Uterus (tissue), 4 donors: ENCODE data around the gene PLAC8. TPM values are rescaled to one million over a fixed set of nuclear protein-coding genes. Genes with fewer than 3 reads are reported as not detected.
"Not testable (repeated sequence)": the region's sequence is repeated elsewhere in the genome, so short reads cannot be mapped to it uniquely, and the experiment has no call there.

Experiments used
- DNase-seq, 2 donors: peaks; one replicate each; pipeline ENCODE4 v3.0.0-alpha.2; 2019 to 2020
- H3K27ac ChIP-seq, 2 donors: fragments of 200-600 bp; sonication (generic); 1 replicate in 1 of 2; 2 replicates in 1 of 2; pipeline ENCODE4 v1.5.1; 2016 to 2018
- H3K27me3 ChIP-seq, 2 donors: fragments of 200-600 bp; sonication (generic); one replicate each; pipeline ENCODE4 v1.5.1; 2018 to 2019; ENCODE audit warnings: control low read depth in 1 of 2
- H3K36me3 ChIP-seq, 2 donors: fragments of 200-600 bp; sonication (generic); one replicate each; pipeline ENCODE4 v1.5.1; 2019; ENCODE audit warnings: control low read depth in 1 of 2
- H3K4me1 ChIP-seq, 2 donors: fragments of 200-600 bp; sonication (generic); one replicate each; pipeline ENCODE4 v1.5.1; 2018 to 2019; ENCODE audit warnings: control low read depth in 1 of 2
- H3K4me3 ChIP-seq, 2 donors: fragments of 200-600 bp; sonication (generic); 1 replicate in 1 of 2; 2 replicates in 1 of 2; pipeline ENCODE4 v1.5.1; 2018 to 2019; ENCODE audit warnings: mild to moderate bottlenecking in 1 of 2
- H3K9me3 ChIP-seq, 2 donors: fragments of 200-600 bp; sonication (generic); one replicate each; pipeline ENCODE4 v1.5.1; 2019; ENCODE audit warnings: control low read depth in 1 of 2
- POLR2A ChIP-seq, 2 donors: fragments of 450-650 bp; IDR thresholded peaks; one replicate each; pipeline ENCODE4 v1.6.1; 2016; ENCODE audit warnings: antibody characterized with exemption in 2 of 2, mild to moderate bottlenecking in 1 of 2, moderate library complexity in 1 of 2
- intact Hi-C: fragments of 100-400 bp; cut with DNase I; formaldehyde crosslinking; loops from one replicate; pipeline ENCODE4 v1.15.1; 2023; ENCODE audit warnings: low total_unique reads
- total RNA-seq, 4 donors: library from RNA; depleted of rRNA in 3 of 4; stranded (reverse); fragments of >200 nt in 3 of 4; gene quantifications; one replicate each; pipeline versions ENCODE4 v1.1.0 to v1.2.4, GENCODE V29; 2014 to 2023
- TF ChIP-seq, protein P1 (sequence below), 4 experiments: fragments of 200-600 bp in 2 of 4; fragments of 450-650 bp in 2 of 4; sonication (generic) in 2 of 4; IDR thresholded peaks; one replicate each; pipeline ENCODE4 v1.5.1; 2016 to 2019; ENCODE audit warnings: antibody characterized with exemption in 4 of 4, mild to moderate bottlenecking in 2 of 4, moderate library complexity in 1 of 4
- donor health status: DM: yes; HTN: yes; CAD: no.

The PLAC8 gene
- total RNA-seq, 4 donors from 2014 or later, result 0.51 to 6.3 (median 2.6) TPM; not detected in 1

DNA sequence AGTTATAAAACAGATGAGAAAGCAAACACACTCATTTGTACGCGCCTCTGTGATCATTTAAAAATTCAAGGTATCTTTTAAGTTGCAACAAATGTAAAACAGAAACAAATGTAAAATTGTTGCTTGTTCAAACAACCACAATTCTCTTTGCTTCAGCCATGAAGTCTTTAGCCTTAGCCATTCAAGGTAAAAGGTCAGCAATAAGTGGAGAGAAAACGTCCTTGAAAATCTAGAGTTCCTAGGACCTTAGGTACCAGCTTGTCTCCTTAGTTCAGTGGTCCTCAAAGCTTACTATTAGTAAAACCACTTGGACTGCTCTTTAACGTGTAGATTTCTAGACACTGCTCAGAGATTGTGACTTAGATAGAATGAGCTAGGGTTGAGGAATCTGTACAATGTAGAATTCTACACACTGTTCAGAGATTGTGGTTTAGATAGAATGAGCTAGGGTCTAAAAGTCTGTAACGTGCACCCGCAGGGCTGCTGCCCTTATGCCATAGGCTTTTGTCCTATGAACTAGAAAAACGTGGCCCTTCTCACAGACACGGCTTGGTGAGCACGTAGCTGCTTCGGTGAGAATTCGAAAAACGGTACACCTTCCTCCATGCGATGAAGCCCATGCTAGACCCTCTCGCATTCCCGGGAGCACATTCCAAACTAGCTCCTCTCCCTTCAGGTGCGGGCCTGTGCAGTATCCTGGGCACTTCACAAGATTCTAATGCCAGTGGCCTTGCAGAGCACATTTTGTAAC, 1.7 kb downstream of the PLAC8 start:
- H3K4me3 ChIP-seq, result no peak overlapping the region
- no peaks in the 10 kb centered on the region for H3K9me3 ChIP-seq
- H3K36me3 ChIP-seq, result no peaks in the 10 kb centered on the region
- H3K27me3 ChIP-seq, result no peaks in the 10 kb centered on the region
- no peak for DNase-seq
- no peak overlapping the region for H3K27ac ChIP-seq
- intact Hi-C loops, result no loop called here
- no peak for TF ChIP-seq POLR2A (IDR thresholded peaks at IDR 0.05)
- TF ChIP-seq, protein P1, sequence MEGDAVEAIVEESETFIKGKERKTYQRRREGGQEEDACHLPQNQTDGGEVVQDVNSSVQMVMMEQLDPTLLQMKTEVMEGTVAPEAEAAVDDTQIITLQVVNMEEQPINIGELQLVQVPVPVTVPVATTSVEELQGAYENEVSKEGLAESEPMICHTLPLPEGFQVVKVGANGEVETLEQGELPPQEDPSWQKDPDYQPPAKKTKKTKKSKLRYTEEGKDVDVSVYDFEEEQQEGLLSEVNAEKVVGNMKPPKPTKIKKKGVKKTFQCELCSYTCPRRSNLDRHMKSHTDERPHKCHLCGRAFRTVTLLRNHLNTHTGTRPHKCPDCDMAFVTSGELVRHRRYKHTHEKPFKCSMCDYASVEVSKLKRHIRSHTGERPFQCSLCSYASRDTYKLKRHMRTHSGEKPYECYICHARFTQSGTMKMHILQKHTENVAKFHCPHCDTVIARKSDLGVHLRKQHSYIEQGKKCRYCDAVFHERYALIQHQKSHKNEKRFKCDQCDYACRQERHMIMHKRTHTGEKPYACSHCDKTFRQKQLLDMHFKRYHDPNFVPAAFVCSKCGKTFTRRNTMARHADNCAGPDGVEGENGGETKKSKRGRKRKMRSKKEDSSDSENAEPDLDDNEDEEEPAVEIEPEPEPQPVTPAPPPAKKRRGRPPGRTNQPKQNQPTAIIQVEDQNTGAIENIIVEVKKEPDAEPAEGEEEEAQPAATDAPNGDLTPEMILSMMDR (IDR thresholded peaks at IDR 0.05), result no peak
- H3K4me1 ChIP-seq, result no peaks in the 10 kb centered on the region

DNA sequence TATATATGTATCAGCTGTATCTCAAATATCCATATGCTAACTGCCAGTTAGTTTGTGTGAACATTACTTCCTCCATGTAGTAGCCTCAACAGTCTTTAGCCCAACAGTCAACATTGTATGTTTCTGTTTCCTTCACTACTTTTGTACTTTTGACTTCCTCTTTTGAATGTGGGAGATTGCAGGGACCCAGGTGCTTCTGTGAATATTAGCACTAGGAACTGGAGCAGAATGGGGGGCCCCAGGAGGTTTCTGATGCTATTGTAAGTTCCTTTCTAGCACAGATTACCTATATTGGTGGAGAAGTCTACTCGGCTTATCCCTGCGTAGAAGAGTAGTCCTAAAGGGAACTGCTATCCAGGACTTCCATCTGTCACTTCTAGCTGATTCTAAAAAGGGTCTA, 2.3 kb downstream of the PLAC8 start:
- Histone ChIP-seq H3K4me1 (no peaks in the 10 kb centered on the region), H3K27me3 (no peaks in the 10 kb centered on the region), H3K9me3 (no peaks in the 10 kb centered on the region), H3K27ac (no peak overlapping the region), H3K4me3 (no peak overlapping the region), H3K36me3 (no peaks in the 10 kb centered on the region)
- TF ChIP-seq, protein P1 (IDR thresholded peaks at IDR 0.05), result no peak
- TF ChIP-seq POLR2A (IDR thresholded peaks at IDR 0.05), result no peak
- intact Hi-C loops, result no loop called here
- no peak for DNase-seq

DNA sequence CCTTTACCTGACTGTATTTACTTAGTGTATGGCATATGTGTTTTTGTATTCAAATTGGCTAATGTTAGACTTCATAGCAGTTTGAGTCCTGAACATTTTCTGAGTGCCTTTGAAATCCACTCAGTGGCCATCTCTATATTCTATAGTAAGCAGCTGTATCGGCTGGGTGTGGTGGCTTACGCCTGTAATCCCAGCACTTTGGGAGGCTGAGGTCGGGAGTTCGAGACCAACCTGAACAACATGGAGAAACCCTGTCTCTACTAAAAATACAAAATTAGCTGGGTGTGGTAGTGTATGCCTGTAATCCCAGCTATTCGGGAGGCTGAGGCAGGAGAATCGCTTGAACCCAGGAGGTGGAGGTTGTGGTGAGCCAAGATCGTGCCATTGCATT, 2.8 kb downstream of the PLAC8 start:
- intact Hi-C loops, H3K4me1 ChIP-seq, H3K27ac ChIP-seq: not testable (repeated sequence)

DNA sequence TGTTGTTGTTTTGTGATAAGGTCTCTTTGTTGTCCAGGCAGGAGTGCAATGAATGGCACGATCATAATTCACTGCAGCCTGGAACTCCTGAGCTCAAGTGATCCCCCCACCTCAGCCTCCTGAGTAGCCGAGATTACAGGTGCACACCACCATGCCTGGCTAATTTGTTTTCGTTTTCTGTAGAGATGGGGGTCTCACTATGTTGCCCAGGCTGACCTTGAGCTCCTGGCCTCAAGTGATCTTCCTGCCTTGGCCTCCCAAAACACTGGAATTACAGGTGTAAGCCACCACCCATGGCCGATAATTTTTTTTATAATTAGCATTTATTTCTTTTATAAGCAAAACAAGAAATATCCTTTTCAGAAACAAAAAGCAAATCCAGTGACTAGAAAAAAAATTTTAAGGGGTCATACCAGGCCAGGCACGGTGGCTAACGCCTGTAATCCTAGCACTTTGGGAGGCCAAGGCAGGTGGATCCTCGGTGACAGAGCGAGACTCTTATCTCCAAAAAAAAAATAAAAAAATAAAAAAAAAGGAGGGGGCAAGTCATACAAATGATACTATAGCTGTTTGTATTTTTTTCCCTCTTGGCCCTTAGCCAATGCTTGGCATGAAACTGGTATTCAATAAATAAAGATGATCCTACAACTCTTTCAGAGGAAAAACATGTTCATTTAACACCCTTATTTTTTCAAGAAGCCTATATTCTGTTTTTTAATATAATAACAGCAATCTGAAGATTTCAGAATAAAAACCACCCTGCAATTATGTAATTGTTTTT, 3.4 kb downstream of the PLAC8 start:
- TF ChIP-seq POLR2A (IDR thresholded peaks at IDR 0.05), result no peak
- TF ChIP-seq, protein P1 (IDR thresholded peaks at IDR 0.05), result no peak
- Histone ChIP-seq H3K4me1 (no peaks in the 10 kb centered on the region), H3K36me3 (no peaks in the 10 kb centered on the region), H3K27me3 (no peaks in the 10 kb centered on the region), H3K9me3 (no peaks in the 10 kb centered on the region), H3K27ac (no peak overlapping the region), H3K4me3 (no peak overlapping the region)
- DNase-seq, result no peak
- intact Hi-C loops, result no loop called here

More for the DNA sequence above, 2.8 kb downstream of the PLAC8 start:
- H3K27me3 ChIP-seq, H3K4me3 ChIP-seq, H3K36me3 ChIP-seq, DNase-seq, H3K9me3 ChIP-seq: not testable (repeated sequence)

DNA sequence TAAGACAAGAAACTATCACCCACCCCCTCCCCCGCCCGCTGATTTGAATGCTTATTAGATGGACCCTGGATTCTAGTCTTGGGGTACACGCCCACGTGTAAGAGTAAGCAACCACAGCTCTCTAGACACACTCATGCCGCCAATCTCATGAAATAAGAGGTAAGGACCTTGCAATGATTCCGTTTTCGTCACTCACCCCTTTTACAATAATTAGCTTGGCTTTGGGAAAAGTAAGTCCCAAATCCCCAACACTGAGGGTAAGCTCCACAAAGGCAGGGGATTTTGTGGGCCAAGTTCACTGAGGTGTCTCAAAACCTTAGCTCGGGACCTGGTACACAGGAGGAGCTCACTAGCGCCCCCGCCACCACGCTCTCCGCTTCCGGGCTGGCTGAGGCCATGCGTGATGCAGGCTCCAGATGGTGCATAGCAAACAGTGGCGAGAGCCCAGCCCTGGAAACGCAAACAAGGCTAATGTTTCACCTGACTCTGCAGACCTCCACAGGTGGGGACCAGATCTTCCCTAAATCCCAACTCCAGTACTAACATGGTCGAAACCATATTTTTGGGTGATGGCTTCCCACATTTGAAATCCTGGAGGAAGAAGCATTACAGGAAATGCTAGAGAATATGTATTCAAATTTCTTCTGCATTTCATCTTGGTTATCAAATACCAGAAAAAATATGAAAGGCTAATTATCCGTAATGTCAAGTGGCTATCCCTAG, 4.1 kb downstream of the PLAC8 start:
- Histone ChIP-seq H3K4me1 (no peaks in the 10 kb centered on the region), H3K9me3 (no peaks in the 10 kb centered on the region), H3K36me3 (no peaks in the 10 kb centered on the region), H3K4me3 (peak overlapping the region; percentile 31 to 48), H3K27me3 (no peaks in the 10 kb centered on the region), H3K27ac (peak overlapping the region; percentile 33 to 64)
- intact Hi-C loops, result no loop called here
- TF ChIP-seq POLR2A (IDR thresholded peaks at IDR 0.05), result no peak
- TF ChIP-seq, protein P1 (IDR thresholded peaks at IDR 0.05), result peak; percentile 36 to 78 (median 54)
- peak; percentile 75 to 78 for DNase-seq
